GM18870 (cell line): Measurements from ENCODE around the gene LGALS16.
"Not testable (repeated sequence)": the region's sequence is repeated elsewhere in the genome, so short reads cannot be mapped to it uniquely, and the experiment has no call there.

ENCODE experiments used
- ATAC-seq: cut with Tn5 transposase; IDR thresholded peaks from one replicate; pipeline ENCODE4 v1.9.1; 2021; ENCODE audit warnings: moderate library complexity; ENCODE audit not compliant: unreplicated experiment

The LGALS16 gene

DNA sequence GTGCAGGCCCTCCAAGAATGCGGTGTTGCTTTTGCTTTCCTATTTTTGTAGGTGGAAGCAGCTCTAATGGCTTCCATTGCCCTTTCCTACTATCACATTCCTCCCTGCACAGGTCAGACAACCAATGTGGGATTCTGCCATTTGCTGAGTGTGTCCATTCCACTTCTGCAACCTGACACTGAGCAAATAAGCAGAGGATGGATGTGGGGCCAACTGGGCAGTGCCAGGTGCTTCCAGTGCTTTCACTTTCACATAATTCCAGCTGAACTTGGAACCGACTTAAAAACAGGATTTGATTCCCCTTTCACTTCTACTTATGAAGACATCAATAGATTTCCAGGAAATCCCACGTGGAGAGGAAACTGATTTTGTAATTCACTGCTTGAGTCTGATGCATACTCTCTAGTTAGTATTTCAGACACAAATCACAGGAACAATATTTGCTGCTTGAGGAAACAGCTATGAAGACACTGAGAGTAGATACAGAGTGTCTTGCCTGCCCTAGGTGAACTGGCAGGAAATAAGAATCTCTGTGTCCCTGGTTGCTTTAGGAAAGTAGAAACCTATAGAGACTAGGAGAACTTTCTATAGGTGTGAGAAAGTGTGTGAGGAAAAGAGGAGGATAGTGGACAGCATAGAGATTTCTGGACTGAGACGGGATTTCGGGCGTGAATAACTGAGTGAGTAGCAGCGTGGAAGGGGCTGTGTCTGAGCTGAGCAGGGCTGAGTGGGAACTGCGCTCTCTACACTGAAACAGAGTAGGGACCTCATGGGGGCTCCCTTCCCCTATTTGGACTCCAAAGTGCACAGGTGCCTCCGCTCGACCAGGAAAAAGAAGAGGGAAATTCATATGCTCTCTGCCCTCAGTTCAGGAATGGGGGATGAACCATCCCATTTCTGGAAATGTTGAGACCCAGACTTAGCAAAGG, 22.5 kb downstream of the LGALS16 start:
- ATAC-seq: no peak

DNA sequence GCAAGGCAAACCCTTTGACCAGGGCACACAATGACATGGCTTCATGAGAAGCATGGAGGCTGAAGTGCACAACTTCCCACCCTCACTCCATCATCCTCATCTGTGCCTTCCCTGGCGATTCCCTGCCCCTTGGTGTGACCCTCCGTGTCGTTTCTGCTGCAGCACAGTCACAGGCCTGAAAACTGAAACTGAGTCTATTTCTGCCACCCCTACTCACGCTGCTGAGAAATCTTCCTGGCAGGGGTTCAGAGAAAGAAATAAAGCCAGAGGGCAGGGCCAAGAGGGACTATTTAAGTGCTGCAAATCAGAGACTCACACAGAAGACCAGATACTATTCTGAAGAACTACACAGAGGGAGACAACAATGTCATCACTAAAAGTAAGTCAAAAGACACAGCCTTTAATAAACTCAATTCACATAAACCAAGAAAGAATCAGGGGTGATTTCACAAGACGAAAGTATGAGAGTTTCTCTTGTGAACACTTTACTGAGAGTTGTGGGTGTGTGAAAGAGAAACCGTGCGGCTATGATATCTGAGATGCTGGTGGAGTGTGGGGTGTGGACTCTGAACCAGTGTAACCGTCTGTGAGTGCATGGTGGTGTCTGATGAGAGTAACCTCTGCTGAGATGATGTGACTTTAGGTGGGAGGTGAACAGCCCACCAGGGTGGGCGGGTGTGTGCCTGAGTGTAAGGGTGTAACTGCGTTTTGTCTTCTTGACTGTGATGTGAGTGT, 23.5 kb downstream of the LGALS16 start:
- peak; percentile 56 for ATAC-seq

DNA sequence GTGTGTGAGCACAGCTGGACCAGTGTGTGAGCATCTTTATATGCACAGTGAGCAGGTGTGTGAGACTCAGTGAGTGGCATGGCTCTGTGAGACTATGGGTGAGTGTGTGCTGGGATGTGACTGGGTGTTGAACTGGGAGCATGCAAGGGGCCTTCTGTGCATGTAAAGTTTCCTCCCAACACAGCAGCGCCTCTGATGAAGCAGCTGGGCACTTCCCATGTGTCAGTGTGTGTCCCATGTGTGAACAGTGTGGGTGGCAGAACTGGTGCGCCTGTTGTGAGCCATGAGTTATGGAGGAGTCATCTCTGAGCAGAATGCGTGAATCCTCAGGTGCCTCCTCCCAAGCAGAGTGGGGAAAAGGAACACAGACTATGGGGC, 24.1 kb downstream of the LGALS16 start:
- ATAC-seq: peak; percentile 28

DNA sequence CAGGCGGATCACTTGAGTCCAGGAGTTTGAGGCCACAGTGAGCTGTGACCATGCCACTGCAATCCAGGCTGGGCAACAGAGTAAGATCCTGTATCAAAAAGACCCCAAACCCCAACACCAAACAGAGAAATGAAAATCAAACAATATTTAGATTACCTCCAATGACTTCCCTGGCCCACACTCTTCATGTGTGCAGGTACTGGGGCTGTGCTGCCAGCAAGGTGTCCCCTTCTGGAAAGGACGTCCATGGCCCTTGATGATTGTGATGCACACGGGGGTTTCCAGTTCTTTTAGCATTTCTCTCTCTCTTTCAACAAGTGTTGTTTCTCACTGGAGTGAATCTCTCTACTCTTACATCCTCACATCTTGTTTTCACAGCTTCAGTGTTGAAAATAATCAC, 24.9 kb downstream of the LGALS16 start:
- ATAC-seq: no peak

DNA sequence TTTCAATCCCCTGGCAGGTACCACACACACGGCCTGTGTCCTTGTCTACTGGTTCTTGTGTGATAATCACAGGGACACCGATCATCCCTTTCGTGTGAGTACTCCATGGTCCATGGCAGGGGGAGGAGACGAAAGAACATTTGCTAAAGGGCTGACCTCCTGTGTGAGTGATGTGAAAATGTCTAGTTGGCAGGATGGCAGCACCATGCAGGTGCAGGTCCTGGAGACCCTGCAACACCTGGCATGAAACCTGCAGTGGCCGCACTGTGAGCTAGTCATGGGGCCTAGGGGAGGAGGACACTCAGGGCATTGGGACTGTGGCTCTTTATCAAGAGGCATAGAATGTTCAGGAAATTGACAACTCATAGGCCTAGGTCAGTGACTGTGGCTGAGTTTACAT, 25.7 kb downstream of the LGALS16 start:
- no peak for ATAC-seq

DNA sequence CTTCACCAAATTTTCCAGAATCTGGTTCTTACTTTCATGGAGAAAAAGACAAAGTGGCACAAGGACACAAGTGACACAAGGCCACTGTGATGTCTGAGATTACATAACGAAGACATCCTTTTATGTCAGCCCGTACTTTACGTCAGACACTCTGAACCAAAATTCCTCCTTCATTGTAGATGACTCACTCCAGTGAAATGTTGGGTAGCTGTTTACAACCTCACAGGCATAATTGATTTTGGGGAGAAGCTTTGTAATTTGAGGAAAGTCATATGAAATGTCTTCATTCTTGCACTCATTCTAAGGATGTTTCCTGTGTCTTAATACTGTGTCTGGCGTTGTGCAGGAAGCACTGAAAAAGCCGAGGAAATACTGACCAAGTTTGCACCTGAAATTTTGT, 28.6 kb downstream of the LGALS16 start:
- no peak for ATAC-seq

DNA sequence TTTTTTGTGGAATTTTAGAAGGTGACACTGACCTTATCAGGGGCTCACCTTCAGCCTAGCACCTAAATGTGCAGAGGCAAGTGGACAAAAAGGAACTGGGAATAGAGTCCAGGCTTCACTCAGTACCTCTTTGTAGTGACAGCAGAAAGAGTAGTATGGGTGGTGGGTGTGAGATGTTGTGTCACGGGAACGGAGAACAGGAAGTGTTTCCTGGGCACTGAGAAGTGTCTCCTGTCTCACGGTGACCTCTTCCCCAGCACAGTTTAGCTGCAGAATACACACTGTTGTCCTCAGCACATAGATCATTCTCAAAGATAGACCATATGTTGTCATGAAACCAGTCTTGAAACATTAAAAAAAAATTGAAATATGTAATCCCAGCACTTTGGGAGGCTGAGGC, 31.0 kb downstream of the LGALS16 start:
- no peak for ATAC-seq

DNA sequence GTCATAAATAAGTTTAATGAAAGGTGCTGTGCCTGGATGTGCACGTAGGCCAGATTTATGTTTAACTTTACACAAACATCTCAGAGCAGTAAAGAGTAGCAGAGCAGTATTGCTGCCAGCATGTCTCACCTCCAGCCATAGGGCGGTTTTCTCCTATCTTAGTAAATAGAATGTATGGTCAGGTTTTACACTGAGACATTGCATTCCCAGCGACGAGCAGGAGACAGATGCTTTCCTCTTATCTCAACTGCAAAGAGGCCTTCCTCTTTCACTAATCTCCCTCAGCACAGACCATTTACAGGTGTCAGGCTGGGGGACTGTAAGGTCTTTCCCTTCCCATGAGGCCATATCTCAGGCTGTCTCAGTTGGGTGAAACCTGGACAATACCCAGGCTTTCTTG, 32.9 kb downstream of the LGALS16 start:
- ATAC-seq: not testable (repeated sequence)

DNA sequence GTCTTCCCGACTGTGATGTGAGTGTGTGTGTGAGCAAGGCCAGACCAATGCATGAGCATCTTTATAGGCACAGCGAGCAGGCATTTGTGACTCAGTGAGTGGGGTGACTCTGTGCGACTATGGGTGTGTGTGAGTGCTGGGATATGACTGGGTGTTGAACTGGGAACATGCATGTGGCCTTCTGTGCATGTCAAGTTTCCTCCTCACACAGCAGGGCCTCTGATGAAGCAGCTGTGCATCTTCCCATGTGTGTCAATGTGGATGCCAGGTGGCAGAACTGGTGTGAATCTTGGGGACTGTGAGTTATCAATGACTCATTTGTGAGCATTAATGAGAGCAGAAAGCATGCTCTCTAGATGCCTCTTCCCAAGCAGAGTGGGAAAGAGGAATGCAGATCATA, 36.5 kb downstream of the LGALS16 start:
- ATAC-seq: no peak

DNA sequence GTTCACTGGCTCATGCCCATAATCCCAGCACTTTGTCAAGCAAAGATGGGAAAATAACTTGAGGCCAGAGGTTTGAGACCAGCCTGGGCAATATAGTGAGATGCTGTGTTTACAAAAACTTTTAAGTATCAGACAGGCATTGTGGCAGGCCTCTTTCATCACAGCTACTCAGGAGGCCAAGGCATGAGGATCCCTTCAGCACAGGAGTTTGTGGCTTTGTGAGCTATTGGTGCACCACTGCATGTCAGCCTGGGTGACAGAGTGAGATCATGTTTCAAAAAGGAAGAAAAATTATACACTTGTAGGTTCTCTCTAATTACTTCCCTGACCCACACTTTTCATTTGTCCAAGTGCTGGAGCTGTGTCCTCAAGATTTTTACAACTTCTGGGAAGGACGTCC, 37.1 kb downstream of the LGALS16 start:
- ATAC-seq: no peak

DNA sequence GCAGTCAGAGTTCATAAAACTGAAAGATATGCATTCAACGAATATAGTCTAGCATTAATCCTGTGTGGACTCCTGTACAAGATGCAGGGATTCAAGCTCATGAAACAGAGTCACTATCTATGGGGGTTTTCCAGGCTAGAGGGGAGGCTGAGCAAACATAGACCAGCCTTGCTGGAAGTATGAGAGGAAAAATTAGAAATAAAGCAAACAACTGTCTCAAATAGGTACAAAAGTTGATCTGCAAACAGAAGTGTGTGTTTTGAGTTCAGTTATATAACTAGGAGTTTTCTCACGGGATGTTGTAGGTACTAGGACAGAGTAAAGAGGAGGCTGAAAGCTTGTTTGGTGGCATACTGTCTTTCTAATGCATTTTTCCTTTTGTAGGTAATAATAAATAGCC, 40.0 kb downstream of the LGALS16 start:
- ATAC-seq: no peak

DNA sequence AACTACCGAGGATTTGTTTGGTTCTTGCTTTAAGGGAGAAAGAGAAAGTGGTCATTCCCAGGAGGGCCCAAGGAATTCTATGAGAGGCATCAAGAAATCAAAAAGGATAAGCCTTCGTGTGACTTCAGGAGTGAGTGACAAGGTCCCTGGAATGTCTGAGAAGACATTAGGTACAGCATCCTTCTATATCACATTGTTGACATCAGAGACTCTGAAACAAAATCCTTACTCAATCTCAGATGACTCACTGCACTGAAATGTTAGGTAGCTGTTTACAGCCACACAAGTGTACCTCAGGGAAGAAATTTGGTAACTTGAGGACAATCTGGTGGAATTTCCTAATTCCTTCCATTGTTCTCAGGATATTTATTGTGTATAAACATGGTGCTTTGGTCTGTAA, 40.7 kb downstream of the LGALS16 start:
- ATAC-seq: no peak

DNA sequence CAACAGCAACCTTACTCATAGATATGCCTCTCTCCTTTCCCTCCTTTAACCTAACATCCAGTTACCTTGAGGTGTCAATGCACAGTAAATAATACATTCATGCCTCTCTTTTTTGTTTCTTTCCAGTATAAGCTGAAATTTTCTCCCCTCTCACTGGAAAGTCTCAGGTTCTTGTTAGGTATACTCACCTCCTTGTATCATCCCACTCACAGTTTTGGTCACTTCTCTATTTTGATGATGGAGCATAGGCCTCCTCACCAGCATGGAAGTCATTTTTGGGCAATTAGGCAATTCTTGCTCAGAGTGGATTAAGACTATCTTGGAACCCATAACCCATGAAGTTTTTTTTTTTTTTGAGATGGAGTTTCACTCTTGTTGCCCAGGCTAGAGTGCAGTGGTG, 42.8 kb downstream of the LGALS16 start:
- ATAC-seq: no peak

DNA sequence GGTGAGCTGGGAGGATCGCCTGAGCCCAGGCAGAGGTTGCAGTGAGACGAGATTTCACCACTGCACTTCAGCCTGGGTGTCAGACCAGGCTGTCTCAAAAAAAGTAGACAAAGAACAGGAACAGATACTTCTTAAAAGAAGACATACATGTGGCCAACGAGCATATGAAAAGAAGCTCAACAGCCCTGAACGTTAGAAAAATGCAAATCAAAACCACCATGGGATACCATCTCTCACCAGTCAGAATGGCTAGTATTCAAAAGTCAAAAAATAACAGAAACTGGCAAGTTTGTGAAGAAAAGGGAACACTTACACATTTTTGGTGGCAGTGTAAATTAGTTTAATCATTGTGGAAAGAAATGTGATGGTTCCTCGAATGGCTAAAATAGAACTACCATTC, 45.6 kb downstream of the LGALS16 start:
- ATAC-seq: peak; percentile 52

DNA sequence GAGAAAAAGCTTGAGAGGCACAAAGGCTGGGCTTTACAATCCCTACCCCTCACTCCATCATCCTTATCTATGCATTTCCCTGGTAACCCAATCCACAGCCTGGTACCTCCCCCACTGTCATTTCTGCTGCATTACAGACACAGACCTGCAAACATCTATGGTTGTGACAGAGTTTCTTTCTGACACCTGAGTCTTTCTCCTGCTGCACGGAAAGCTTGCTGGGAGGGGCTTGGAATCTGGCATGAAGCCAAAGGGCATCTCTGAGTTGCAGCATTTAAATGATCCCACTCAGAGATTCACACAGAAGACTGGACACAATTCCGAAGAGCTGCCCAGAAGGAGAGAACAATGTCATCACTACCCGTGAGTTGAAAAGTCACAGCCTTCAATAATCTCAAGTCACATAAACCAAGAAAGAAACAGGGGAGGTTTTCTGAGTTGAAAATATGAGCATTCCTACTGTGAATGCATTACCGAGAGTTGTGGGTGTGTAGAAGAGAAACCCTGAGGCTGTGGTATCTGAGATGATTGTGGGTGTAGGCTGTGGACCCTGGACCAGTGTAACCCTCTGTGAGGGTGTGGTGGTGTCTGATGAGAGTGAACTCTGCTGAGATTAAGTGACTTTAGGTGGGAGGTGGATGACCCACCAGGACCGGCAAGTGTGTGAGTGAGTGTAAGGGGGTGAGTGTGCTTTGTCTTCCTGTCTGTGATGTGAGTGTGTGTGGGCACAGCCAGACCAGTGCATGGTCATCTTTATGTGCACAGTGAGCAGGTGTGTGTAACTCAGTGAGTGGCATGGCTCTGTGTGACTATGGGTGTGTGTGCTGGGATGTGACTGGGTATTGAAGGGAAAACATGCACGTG, 48.7 kb downstream of the LGALS16 start, which contains the start of gene LGALS14:
TSS of gene LGALS14 (plus strand) at position 301 of the 864 bp plus-strand sequence. CDS start at position 349, 48 bp downstream.
- no peak for ATAC-seq

DNA sequence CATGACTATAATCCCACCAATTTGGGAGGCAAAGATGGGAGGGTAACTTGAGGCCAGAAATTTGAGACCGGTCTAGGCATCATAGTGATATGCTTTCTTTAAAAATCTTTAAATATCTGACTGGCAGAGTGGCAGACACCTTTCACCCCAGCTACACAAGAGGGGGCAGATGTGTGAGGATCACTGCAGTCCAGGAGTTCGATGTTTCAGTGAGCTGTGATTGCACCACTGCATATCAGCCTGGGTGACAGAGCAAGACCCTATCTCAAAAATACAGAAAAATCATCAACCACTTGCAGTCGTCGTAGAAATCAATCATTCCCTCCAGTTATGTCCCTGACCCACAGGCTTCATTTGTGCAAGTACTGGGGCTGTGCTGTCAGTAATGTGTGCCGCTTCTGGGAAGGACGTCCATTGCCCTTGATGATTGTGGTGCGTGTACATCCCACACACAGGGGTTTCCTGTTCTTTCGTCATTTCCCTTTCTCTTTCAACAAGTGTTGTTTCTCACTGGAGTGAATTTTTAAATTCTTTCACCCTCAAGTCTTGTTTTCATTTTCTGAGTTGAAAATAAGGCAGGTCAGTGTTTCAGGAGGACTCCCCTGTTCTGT, 50.0 kb downstream of the LGALS16 start:
- no peak for ATAC-seq

DNA sequence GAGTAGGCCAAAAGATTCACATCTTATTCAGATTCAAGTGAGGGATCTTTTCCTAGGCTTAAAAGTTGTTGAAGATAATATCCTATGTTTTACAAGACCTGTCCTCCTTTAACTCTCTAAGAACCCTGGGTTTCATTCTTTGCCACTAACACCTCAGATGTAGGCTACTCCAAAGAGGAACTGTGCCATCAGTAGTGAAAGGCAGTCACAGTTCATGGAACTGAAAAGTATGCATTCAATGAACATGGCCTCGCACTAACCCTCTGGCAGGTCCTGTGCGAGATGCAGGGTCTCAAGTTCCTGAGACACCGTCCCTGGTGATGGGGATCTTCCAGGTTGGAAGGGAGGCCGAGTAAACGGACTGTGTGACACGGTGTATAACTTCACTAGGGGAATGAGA, 52.9 kb downstream of the LGALS16 start:
- ATAC-seq: no peak

DNA sequence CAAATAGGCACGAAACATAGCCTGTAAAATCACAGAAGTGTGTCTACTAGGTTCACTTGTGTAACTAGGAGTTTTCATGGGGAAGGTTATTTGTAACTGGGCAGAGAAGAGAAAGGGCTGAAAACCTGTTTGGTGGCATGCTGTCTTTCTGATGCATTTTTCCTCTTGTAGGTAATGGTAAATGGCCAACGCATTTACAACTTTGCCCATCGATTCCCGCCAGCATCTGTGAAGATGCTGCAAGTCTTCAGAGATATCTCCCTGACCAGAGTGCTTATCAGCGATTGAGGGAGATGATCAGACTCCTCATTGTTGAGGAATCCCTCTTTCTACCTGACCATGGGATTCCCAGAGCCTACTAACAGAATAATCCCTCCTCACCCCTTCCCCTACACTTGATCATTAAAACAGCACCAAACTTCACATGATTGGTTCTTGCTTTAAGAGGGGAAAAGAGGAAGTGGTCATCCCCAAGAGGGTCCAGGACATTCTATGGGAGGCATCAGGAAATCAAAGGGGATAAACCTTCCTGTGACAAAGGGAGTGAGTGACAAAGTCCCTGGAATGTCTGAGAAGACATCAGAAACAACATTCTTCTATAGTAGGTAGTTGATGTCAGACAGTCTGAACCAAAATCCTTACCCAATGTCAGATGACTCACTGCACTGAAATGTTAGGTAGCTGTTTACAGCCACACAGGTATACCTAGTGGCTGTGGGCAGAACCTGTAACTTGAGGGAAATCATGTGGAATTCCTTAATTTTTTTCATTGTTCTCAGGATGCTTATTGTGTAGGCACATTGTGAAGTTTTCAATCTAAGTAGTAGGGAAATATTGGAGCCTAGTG, 53.5 kb downstream of the LGALS16 start:
- no peak for ATAC-seq
